ENCODE data around the gene SHQ1.

Gene SHQ1

DNA sequence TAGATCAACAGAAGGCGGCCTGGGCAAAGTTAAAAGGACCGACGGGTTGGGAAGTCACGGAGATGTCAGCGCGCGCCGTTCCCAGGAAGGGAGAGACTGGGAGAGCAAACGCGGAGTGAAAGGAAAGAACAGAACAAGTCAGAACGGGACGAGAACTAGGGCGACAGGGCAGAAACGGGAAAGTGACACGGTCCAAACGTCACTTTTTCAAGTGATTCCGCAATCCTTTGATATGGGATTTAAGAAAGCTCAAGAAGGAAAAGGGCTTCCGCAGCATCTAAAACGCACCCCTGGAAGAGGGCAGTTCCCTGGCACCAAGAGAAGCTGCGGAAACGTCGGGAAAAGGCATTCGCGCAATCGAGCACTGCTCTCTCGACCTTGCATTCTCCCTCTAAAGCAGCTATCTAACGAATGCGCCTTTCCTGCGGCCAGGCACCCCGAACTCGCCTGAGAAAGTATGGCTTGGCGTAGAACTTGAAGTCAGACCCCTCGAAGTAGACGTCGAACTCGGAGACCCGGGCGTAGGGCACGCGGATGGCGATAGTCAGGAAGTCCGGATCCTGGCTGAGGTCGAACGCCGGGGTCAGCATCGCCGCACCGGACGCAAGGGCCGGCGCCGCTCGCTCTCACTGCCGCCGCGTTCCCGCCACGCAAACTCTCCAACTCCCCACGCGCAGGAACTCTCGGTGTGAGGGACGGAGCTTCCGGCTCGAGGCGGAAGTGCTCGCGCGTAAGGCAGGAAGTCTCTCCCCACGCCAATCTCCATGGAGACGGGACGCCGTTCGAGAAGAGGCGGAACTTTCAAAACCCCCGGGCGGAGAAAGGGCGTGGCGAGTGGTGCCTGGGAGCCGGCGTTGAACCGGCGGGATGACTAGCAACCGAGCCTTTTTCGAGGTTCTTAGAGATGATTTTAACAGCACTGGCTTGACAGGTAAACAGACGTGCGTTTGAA is at the start of gene SHQ1:
SHQ1 (minus strand) TSS at position 695 of the 952 bp plus-strand sequence; CDS start at position 590, 105 bp downstream.
- DNase-seq: peak; percentile 97

DNA sequence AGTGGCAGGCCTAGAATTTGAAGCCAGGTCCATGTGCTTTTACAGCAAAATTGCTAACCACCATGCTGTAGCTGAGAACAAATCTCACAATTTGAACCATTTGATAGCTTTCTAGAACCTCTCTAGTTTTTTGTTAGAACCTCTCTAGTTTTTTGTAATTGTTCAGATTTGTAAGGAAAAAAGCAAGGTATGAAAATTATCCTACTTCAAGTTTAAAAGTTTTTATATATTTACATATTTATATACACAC is 49.4 kb upstream of the SHQ1 start:
- DNase-seq: no peak

DNA sequence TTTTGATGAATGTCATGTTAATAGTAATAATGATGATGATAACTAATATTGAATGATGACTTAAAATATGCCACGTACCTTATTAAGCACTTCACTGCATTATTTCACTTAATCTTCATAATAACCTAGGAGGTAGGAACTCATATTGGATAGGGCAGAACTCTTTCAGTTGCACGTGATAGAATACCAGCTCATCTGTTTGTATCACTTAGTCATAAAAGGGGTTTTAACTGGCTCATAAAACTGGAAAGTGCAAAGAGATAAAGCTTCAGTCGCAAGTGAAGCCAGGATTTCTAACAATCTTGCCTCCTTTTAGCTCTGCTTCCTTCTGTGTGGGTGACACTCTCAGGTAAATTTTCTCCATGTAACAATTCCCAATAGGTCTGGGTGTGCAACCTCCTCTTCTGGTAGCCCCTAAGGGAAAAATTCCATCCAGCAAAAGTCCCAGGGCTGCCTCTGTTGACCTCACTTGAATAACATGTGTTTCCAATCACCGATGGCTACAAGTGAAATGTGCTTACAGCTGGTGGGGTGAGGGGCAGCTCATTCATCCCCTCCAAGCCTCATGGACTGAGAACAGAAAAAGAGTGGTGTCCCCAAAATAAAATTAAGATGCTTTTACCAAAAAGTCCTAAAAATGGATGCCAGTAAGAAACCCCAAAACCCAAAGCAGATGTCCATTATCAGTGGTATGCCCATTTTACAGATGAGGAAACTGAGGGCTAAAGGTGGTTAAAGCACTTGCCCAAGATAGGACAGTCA is 48.9 kb upstream of the SHQ1 start:
- no peak for DNase-seq

DNA sequence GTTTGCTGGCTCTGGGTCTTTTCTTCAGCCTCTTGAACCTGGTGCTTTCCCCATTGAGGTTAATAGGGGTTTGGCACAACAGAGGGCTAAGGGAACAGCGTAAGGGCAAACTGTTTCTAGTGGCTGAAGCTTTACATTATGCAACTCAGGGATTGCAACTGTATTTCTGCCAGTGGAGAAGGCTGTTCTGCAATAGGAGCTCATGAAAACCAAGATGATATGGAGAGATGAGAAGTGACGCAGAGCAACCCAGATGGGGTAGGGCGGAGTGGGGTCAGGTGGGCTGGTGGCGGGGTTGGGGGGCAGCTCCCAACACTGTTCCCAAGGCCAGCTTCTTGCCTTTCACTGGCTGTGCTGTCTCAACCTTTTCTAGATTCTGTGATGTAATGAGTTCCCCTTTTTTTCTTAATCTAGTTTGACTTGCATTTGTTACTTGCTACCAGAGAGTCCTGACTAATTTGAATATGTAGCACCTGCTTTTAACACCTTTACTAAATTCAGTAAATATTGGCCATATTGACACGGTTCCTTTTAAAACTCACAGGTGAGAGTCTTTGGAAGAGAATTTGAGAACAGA is 46.8 kb upstream of the SHQ1 start:
- no peak for DNase-seq

DNA sequence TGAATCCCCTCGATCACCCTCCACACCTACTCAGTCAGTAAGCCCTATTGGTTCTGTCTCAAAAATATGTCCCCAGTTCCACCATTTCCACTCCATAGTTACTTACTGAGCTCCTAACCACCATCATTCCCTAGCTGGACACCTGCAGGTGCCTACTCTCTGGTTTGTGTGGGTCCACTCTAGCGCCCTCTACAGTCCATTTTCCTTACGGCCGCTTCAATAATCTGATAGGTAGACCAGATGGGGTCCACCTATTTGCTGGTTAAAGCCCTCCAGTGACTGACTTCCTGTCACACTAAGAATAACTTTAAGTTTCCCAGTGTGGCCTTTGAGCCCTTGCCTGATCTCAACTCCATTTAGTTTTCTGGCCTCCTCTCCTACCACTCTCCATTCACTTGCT is 44.6 kb upstream of the SHQ1 start:
- DNase-seq: no peak

DNA sequence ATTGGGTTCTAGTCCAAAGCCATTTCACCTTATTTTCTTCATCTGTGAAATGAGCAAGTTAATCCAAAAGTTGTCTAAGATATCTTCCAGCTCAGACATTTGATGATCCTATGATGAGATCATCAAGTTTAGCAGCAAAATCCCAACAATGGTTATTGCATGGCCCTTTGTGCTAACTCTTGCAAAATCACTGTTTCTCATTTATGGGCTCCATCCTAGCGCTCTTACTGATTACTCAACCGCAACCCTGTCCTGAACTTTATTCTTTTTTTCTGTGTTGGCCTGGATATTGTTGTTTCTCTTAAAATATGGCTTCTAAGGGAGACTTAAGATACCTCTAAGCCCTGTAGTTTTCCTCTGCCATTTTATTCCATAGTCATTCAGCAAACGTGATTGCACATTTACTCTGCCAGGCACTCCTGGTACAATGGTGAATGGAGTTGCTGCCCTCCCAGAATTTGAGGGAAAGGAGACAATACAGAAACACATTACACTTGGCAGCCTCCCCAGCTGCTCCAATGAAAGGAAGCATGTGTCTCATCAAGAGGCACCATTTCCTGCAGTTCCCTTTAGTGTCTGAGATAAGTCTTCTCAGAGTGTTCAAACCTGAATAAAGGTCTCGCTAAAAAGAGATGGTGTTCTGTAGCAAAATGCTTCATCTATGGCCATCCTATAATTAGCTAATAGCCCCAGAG is 44.0 kb upstream of the SHQ1 start:
- DNase-seq: no peak

DNA sequence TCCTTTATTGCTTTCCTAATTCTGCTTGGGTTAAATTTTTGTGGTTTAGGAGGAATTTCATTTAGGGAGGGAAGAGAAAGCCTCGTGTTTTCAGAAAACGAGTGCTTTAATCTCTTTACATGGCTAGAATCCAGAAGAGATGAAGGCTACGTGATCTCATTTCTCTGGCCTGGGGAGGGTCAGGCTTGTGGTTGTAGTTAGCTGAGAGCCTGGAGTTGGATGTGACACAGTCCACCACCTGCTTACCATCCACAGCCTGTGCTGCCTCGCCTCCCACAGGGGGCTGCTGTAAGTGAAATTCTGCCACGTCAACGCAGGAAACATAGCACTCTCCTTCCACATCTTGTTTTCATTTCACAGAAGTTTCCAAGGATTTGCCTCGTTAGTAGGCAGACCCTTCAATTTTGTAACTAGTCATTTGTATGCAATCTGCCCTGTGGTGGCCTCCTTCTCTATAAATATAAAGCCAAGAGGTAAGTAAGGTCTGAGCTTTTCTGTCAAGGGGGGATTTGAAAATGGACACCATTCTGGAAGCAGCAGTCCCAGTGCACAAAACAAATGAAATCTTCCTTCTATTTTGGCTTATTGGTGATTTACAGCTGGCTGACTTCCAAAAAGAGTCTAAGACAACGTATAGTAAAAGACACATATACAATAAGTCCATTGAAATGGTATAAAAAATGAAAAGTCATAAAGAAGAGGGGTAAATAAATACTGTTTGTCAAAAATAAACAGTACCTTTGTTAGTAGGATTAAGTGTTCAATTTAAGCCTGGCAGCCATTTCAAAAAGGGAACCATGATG is 43.0 kb upstream of the SHQ1 start:
- DNase-seq: no peak

DNA sequence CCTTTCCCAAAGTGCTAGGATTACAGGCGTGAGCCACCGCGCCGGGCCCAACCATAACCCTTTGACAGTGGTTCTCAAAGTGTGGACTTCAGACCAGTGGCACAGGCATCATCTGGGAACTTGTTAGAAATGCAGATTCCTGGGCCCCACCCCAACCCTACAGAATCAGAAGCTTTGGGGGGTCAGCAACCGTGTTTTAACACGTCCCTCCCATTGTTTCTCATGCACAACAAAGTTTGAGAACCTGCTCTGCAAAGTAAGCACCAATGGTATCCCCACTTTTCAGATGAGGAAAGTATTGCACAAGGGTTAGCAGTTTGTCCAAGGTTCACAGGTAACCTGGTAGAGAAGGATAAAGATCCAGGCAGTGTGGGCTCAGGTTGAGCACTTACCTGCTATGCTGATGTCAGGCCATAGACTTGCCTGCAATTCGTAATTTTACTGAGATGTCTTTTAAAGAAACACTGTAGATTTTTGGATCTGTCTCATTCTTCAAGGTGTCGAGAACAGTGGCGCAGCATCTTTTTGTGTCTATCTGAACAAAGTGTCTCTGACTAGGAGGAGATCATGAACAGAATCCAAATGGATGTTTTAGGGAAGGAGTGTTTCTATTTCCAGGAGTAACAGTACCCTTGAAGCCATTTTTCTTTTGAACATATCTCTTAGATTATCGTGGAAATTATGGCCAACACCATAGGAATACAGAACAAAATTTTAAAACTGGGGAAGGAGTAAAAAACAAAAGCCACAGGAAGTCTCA is 42.1 kb upstream of the SHQ1 start:
- no peak for DNase-seq

DNA sequence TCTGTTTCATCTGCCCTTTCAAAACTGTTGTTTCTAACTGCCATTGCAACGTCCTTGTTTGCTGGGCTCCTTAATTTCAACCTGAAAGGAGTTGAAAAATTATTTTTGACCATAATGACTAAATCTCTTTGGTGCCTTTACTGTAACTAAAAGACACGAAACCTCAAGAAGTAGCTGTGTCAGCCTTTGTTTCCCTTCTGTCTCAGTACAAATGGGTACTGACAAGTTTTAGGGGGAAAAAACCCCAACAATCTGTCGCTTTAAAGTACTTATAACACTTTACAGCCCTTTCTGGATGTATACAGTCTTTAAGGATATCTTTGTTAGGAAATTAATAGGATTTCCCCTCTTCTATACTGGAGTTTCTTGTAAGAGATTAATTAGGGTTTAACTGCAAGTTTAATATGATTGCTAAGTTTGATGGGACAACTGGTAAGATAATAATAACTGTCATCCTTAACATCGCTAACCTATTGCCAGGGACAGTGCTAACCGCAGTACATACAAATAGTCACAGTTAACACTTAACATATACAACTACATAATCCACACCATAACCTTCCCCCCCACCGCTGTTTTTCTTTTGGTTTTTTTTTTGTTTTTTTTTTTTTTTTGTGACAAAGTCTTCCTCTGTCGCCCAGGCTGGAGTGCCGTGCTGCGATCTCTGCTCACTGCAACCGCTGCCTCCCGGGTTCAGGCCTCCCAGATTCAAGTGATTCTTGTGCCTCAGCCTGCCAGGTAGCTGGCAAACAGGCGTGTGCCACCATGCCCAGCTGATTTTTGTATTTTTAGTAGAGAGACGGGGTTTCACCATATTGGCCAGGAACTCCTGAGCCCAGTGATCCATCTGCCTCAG is 41.3 kb upstream of the SHQ1 start:
- no peak for DNase-seq

DNA sequence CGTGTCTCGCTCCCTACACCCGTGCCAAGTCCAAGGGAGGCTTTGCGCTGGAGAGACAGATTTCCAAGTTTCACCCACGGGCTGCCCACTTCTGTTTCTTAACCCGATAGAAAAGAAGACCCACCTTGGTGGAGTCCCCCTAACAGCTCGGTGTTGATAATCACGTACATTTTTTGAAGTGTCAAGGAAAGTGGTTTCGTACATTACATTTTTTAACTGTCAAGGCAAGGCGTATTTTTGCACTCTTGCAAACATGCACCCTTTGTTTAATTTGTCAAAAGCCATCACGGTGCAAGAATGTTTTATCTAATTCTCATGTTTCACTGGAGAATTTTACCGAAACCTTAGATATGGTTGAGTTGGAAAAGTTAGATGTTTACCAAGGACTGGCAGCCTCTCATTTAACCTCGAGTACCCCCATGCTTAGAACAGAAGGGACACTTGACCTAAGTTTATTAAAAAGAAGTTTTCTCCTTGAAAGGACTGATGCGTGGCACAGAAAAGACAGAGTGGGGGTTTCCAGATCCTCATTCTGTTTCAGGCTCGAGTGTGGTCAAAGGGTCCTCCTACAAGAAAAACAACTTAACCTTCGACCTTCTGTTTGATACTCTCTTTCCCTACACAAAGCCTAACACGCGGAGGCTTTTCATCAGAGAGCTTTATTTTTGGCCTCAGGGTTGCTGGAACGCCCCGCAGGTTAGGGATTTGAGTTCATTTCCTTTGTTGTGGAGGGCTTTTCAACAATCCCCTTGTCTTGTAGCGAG is 40.5 kb upstream of the SHQ1 start:
- no peak for DNase-seq

DNA sequence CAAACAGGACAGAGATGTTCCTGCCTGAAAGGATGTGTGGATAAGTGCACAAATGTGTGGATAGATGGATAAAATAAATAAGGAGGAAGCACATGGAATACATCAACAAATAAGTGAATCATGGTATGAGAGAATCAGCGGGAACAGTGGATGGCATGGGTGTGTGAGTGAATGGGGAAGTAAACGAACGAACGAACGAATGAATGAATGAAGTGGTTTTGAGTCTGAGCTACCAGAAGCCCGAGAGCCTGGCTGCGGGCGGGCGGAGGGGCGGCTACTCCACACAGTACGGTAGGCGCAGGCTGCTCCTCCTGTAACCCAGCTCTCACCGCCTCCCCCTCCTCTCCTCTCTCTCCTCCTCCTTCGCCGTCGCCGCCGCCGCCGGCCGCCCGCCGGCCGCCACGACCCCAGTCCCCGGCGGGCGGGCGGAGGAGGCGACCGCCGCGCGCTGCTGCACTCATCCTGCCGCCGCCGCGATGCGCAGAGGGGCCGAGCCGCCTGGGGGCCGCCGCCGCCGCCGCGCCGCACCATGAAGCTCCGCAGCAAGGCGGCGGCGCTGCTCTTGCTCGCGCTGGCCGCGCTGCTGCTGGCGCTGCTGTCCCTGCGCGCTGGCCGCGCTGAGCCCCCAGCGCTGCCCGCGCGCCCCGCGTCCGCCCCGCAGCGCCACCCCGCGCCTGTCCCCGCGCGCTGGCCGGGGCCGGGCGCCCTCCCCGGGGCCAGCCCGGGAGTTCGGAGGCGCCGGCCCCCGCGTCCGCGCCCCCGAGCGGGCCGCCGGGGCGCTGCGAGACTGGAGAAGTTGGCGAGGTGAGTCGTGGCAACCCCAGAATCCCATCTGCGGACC is 39.7 kb upstream of the SHQ1 start, which contains the start of gene GXYLT2:
GXYLT2 (plus strand) TSS at position 342 of the 841 bp plus-strand sequence; CDS start at position 530, 188 bp downstream.
- no peak for DNase-seq

DNA sequence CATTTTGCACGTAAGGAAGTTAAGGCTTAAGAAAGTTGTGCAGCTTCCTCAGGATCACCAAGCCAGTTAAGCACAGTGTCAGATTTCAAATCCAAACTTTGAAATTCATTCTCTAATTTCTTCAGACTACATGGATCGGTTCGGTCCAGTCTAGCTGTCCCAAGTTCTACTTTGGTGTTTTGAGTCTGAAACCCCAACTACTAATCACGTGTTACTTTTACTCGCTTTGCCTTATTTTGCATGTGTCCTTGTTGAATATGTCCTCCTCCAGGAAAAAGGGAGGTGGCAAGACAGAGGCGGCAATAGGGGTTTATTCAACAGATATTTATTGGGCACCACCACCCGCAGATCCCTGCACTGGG is 39.1 kb upstream of the SHQ1 start:
- no peak for DNase-seq

DNA sequence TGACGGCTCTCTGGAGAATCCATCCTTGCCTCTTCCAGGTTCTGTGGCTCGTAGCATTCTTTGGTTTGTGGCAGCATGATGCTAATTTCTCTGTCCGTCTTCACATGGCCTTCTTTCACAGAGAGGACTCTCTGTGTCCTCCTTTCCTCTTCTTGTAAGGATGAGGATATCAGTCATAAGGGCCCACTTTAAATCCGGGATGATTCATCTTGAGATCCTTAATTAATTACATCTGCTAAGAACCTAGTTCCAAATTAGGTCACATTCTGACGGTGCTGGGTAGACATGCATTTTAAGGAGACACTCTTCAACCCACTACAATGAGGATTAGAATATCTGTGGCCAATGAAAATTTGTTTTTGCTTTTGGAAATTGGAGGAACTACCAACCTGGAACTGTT is 23.9 kb upstream of the SHQ1 start:
- no peak for DNase-seq

DNA sequence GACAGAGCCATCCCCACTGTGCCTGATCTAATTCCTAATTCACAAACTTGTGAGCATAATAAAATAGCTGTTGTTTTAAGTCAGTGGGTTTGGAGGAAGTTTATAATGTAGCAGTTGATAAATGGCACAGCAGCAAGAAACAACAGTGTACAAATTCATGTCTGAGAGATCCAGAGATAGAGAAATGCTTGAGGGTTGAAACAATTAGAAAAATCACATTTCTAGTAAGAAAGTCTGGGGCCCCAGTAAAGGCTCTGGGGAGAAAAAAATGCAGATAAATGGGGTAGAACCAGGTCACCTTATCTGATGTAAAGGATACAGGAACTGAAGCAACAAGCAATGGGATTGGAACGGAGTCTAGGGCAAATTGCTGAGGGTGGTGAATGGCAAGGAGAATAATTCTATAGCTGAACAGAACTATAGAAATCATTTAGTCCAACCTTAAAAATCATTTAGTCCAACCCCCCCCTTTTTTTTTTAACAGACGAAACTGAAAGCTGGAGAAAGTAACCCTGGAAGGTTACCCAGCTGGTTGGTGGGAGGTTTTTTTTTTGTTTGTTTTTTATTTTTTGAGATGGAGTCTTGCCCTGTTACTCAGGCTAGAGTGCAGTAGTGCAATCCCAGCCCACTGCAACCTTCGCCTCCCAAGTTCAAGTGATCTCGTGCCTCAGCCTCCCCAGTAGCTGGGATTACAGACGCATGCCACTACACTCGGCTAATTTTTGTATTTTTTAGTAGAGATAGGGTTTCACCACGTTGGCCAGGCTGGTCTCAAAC is 14.3 kb upstream of the SHQ1 start:
- DNase-seq: no peak

DNA sequence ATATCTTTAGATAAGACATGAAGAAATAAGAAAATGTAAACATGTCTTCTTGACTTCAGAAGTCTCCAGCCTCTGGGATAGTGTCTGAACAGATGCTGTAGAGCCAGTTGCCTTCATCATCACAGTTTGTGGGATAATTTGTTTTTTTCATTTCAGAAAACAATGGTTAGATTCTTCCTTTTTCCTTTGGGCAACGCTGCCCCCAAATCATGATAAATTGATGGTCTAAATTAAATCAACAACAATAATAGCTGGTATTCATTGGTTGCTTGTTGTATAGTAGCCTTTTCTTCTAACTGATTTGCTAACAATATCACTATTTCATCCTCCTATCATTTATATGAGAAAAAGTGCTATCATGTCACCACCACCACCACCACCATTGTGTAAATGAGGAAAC is 12.6 kb upstream of the SHQ1 start:
- no peak for DNase-seq

DNA sequence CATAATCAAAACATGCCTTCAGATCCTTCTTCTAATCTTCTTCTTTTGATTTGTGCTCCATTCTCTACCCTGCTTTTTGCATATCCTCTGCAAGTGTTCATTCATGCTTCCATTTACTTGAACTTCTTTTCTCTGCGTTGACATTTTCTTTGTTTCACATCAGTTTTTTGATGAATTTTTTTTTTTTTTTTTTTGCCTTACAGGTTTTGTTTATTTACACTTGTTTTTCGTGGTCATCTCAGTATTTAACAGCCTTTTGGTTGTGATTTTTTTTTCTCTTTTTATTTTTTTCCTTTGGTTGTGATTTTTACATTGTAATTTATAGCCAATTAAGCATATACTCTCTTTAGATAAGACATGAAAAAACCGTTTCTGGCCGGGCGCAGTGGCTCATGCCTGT is 11.8 kb upstream of the SHQ1 start:
- DNase-seq: no peak

DNA sequence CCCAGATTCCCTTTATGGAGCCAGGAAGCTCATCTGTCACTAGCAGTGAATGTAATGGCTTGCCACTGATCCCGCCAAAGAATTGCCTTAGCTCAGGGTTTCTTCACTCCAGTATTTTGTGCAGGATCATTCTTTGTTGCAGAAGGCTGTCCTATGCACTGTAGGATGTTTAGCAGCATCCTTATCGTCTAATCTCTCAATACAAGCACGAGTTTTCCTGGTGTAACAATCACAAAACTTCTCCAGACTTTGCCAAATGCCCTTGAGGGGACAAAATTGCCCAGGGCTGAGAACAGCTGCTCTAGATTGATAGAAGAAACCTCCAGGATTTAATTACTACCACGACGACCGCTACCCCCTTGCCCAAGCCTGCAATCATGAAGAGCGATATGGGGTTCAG is 6.8 kb upstream of the SHQ1 start:
- DNase-seq: no peak

DNA sequence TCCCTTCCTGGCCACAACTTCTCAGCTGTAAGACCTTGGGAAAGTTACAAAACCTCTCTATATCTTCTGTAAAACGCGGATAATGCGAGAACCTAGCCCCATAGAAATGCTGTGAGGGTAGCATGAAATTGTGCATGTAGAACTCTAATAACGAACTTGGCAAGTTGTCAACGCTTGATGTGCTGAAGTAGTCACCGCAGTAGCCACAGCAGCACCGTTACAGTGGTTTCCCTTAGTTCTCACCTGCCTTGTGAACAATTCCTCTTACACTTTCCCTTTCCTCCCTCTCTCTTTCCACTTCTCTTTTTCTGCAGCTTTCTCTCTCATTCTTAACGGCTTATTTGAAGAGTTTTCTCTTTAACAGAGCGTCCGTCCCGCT is 447 bp upstream of the SHQ1 start:
- peak; percentile 4 for DNase-seq
